ENCODE data around the gene ARHGEF40.
"Not testable (repeated sequence)": the region's sequence is repeated elsewhere in the genome, so short reads cannot be mapped to it uniquely, and the experiment has no call there.

ARHGEF40 gene

DNA sequence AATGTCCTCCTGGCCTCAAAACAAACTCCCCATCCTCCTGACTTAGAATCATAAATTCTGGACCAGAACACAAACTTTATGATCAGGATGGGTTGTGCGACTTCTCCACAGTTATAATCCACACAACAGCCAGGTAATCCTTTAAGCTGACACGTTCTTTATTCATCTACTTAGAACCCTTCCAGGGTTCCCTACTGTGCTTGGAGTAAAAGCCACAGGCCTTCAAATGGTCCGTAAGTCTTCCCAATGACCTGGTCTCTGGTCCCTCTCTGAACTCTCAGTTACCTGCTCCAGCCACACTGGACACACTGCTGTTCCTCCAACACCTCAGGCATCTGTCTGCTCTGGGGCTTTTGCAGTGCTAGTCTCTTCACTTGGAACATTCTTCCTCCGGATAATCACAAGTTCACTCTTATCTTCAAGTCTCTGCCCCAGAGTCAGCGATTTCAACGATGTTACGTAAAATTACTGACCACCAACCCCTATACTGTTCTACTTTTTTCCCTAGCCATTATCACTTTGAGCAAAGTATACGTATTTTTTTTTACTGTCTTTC is 29.7 kb upstream of the ARHGEF40 start:
- DNase-seq, result no peak

DNA sequence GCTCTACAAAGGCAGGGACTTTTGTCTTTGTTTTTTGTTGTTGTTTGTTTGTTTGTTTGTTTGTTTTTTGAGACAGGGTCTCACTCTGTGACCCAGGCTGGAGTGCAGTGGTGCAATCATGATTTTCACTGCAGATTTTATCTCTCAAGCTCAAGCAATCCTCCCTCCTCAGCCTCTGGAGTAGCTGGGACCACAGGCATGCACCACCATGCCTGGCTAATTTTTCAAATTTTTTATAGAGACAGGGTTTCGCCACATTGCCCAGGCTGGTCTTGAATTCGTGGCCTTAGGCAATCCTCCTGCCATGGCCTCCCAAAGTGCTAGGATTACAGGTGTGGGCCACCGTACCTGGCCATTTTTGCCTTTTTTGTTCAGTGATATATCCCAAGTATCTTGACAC is 29.2 kb upstream of the ARHGEF40 start:
- not testable (repeated sequence) for DNase-seq

GRCh38 chr14:21041676-21042433 is 28.2 kb upstream of the ARHGEF40 start, which contains the start of gene RNASE7:
TSS of gene RNASE7 (plus strand) at chr14:21042362. CDS start at chr14:21042993, 631 bp downstream.
- no peak for DNase-seq

DNA sequence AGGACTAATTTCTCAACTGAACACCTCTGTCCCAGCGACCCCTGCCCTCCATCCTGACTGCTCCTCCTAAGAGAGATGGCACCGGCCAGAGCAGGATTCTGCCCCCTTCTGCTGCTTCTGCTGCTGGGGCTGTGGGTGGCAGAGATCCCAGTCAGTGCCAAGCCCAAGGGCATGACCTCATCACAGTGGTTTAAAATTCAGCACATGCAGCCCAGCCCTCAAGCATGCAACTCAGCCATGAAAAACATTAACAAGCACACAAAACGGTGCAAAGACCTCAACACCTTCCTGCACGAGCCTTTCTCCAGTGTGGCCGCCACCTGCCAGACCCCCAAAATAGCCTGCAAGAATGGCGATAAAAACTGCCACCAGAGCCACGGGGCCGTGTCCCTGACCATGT is 27.2 kb upstream of the ARHGEF40 start:
- no peak for DNase-seq

GRCh38 chr14:21043387-21043973 is 26.6 kb upstream of the ARHGEF40 start:
- DNase-seq, result no peak

DNA sequence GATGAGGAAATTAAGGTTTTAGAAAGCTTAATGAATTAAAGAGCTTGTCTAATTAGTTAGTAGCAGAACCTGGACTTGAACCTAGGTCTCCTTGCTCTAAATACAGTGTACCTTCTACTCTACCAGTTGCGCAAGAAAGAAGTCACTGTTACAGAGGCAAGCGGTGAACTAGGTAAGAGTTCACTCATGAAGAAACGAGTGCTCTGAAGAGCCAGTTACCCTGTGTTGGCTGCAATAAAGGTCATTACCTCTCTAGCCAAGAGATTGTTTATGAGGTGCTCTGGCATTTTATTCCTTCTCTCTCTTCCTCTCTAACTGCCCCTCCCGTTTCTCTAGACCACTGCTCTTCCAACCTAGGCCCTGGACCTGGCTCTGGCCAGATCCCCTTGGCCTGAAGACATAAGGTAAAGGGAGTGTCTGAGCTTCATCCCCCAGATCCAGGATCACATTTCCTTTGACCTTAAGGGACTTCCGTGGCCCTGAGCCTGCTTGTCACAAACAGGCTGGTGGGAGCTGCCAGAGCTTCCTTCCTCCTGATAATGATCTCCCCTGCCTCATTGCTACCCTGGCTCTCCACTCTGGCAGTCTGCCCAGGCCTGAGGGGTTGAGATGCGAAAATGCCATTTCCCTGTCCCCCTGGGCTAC is 26.0 kb upstream of the ARHGEF40 start:
- peak in 1 of 3 experiments; percentile 5 for DNase-seq

DNA sequence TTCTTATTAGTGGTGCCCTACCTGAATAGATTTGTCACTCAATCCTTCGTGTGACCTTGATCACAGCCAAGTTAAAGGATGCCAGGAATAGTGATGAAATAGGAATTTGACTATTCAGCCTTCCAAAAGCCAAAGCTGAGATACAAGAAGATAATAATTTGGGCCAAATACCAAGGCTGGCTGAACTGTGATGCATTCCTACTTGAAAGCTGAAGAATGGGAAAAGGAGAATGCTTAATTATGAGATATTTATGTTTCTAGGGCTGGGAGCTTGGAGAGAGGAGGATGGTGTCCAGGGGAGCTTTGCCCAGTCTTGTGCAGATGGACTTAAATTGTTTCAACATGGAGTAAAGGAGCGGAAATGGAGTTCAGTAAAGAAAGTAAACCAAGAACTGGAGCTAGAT is 22.7 kb upstream of the ARHGEF40 start:
- no peak for DNase-seq

DNA sequence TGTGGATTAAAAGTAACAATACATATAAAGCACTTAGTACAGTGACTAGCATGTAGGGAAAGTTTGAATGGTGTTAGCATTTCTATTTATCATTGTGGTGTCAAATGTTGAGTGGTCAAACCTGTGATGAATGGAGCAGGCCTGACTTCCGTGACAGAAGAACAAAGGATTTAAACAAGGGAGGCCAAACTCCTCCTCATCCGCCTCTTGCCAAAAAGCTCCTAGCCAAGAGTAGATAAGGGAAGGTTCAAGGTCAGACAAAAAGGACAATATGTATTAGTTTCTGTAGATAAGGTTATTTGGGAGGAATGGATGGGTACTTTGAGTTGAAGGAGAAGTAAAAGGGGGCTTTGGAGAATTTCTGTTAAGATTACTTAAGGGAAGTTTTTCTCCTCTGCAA is 21.5 kb upstream of the ARHGEF40 start:
- no peak for DNase-seq

DNA sequence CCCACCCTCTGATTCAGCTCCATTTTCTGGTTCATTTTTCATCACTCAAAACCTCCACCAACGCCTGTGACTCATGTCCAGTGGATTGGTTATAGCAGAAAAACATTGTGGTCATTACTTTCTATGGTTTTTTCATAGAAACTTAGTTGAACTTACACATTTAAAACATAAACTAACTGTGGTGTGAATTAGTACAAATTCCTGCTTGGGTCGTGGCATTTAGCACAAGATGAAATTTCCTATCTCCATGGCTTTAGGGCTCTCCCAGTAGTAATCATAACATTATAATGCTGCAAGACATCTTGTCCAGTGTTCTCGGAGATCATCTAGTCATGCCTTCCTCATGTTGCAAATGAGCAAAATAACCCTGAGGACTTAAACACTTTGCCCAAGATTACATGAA is 20.8 kb upstream of the ARHGEF40 start:
- no peak for DNase-seq

GRCh38 chr14:21050597-21050996 is 19.5 kb upstream of the ARHGEF40 start:
- DNase-seq, result no peak

DNA sequence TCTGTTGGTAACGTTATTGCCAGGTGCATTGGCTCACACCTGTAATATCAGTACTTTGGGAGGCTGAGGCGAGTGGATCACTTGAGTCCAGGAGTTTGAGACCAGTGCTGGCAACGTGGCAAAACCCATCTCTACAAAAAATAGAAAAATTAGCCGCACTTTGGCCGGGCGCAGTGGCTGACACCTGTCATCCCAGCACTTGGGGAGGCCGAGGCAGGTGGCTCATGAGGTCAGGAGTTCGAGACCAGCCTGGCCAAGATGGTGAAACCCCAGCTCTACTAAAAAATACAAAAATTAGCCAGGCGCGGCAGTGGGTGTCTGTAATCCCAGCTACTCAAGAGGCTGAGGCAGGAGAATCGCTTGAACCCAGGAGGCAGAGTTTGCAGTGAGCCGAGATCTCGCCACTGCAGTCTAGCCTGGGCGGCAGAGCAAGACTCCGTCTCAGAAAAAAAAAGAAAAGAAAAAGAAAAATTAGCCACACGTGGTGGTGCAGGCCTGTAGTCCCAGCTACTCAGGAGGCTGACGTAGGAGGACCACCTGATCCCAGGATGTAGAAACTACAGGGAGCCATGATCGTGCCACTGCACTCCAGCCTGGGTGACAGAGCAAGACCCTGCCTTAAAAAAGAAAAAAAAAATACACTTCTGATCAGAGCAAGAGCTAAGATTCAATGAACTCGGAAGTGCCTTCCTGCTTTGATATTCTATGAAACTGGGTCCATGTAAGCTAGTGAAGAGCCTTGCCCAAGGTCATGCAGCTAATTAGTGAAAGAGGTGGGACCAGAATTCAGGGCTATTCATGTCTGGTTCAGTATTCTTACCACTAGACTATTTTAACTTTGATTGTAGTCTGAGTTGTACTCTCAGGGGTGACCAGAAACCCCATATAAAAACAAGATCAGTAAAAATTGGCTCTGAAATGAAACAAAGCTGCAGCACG is 16.7 kb upstream of the ARHGEF40 start:
- DNase-seq, result no peak

DNA sequence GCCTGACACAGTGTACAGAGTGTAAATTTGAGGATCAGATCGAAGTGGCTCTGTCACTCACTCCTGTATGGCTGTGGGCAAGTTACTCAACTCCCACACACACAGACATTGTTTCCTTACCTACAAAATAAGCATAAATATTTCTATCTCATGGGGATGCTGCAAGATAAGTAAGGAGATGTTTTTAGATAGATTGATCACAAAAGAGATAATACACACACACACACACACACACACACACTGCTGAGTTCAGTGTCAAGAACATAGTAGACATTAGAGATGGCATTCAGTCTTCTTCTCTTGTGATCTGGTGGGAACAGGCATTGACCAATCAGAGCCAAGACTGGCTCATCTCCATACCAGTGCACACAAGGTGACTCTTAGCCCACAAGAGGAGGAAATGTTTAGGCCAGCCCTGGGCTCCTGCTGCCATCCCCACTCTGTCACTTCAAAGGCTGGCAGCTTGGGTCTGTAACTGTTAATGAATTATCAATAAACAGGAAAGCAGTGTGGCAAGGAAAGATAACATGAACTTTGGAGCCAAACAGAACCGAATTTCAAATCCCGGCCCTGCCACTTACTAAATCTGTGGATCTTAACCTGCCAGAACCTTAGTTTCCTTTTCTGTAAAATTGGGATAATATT is 15.9 kb upstream of the ARHGEF40 start:
- no peak for DNase-seq

- no peak for DNase-seq
These were observed 15.3 kb upstream of the ARHGEF40 start for GRCh38 chr14:21054768-21055145.

GRCh38 chr14:21055432-21056117 is 14.5 kb upstream of the ARHGEF40 start:
- DNase-seq, result peak in 1 of 3 experiments; percentile 36

DNA sequence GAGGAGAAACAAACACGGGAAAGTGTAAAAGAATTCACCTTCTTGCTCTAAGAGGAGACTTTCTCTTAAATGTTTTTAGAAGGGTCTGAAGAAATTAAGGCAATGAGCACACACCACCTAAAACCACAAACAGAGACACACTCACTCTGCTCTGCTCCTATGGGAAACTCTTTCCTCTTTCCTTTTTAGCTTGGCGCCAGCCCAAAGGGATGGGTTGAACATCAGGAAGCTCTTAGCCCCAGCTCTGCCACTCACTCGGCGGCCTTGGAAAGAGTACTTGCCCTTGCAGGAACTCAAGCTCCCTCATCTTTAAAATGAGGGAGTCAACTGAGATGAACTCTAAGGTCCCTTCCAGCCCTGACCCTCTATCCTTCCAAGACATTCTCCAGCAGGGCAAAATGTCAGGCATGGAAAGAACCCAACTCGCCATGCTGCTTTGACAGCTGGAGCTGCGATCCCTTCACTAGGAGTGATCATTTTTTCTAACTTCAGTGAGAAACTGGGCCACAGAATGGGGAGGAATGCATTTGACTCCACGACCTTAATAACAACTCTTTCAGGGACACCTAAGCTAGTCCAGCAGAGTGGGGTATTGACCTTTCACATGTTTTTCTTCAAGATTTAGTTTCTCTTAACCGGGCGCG is 13.5 kb upstream of the ARHGEF40 start:
- no peak for DNase-seq

GRCh38 chr14:21057803-21058675 is 12.1 kb upstream of the ARHGEF40 start, which contains the start of gene RNASE8:
TSS of gene RNASE8 (plus strand) at chr14:21057822. CDS start at chr14:21057893, 71 bp downstream.
- DNase-seq, result no peak

DNA sequence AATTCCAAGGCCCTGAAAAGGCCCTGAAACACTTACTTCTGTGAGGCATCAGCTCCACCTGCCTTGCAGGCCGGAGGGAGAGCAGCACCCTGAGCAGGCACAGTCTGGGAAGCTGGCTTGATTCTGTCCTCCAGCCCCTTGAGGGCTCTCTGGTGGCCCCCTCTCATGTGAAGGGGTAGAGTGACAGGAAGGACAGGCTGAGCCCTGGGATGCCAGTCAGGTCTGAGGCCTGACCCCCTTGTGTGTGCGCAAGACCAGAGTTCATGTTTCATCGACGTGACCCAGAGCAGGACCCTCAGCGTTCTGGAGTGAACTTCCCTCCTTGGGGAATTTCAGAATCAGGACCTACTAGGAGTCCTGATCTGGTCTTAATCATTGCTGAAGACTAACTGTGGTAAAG is 11.2 kb upstream of the ARHGEF40 start:
- DNase-seq, result no peak

DNA sequence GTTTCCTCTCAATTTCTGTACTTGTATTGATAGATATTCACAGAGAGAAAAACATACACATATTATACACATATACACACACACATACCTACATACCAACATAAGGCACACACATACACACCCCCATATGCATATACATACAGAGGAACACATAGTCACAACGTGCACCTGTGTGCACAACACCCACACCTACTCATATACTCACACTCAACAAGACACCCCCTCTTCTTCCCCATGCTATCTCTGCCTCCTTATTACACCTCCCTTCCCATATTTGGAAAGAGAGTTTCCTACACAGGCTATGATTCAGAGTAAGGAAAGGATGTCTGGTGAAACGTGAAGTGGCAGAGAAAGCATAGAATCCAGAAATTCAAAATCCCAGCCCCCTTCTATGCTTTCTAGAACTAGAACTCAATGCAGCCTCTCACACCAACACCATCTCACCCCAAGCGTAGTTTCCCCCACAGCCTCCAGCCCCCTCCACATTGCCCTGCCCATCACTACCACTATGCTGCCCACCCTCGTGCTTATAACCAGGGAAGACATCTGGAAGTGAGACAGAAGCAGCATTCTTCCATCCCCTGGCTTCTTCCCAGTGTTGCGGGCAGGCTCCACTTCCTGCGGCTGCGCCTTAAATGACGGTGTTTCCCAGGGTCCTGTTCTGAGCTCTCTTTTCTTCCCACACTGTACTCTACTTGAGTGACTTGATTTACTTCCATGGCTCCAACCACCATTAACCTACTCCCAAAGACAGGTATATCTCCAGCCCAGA is 10.1 kb upstream of the ARHGEF40 start:
- no peak for DNase-seq
